GM18519 (cell line): ENCODE data around the gene ASS1.

Experiments
- ATAC-seq: cut with Tn5 transposase; IDR thresholded peaks from one replicate; pipeline ENCODE4 v1.9.1; 2021; ENCODE audit warnings: mild to moderate bottlenecking, moderate library complexity; ENCODE audit not compliant: unreplicated experiment, low FRiP score

The ASS1 gene

DNA sequence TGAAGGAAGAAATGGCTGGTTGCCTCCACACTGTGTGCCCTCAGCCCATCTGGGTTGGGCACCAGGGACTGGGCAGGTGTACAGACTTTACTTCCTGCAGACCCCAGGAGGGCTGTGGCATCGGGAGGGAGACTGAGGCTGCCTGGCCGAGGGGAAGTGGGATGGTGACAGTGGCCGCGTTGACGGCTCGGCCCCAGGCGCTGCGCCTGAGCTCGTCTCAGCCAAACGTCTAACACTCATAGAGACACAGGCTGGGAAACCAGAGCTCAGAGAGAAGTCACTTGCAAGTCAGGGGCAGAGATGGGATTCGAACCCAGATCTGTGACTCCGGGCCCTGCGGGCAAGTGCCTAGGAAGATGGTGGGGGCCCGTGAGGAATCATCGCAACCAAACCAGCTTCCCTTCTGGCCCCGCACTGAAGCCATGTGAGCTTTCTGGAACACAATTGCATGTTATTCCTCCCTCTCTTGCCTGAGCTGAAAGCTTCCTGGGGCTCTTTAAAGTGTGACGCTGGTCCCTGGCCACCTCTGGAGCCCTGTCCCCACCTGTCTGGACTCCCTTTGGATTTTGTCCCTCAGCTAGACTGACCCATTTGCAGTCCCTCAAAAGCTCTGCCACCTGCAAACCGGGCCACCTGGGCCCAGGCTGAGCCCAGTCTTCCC lies 81.6 kb downstream of the ASS1 start:
- ATAC-seq = no peak

DNA sequence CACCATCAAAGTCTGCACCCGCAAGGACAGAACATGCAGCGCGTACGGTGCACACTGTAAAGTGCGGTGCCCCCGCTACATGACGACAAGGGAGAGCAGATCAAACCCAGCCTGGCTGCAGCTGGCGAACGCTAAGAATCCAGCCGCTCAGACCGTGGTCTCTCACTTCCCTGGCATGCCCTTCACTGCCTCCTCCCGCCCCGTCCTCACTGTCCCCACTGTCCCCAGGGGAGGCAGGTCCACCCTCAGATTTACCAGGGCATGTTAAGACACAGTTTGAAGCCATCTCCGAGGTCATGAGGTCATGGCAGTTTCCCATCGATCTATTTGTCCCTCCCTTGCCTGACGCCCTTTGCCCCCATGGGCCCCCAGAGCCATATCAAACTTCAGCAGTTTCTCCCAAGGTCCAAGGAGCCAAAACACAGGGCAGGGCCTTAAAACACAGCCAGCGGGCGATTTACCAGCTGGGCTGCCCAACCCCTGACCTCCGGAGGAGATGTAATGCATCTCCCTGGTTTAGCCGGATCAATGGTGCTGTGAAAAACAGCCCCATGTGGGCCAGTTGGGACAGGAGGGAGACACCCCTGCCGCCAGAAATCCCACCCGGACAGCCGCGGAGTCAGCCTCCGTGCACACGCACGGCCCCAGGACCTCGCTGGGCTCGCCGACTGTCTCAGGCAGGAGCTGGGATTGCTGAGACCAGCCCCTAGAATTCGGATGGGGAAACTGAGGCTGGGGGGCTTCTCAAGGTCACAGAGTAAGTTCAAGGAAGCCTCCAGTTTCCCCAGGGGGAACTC lies 82.3 kb downstream of the ASS1 start:
- ATAC-seq = no peak

DNA sequence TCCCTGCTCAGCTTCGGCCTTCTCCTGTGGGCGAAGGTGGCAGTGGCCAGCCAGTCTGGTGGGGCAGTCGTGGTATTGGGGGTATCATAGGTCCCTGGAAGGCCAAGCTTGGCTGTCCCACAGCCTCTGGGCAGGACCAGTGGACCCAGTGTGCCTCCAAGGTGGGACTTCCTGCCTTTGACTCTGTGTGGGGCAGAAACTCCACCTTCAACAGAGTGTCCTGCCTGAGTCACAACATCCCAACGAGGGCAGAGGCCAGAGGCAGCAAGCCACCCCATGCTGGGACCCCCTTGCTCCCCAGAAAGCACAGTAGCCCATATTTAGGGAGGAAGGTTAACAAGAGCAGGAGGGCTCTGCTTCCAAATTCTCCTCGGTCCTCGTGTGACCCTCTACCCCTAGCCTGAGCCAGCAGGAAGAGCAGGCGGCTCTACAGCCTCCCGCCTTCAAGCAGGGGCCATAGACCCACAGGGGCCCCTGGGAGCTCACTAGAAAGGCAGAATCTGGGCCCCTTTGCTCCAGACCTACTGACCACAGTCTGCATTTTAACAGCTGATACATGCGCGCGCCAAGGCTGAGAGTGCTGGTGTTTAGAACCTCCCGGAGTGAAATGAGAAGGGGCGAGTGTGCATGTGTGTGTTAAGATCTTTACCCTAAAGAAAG lies 83.0 kb downstream of the ASS1 start:
- no peak for ATAC-seq

DNA sequence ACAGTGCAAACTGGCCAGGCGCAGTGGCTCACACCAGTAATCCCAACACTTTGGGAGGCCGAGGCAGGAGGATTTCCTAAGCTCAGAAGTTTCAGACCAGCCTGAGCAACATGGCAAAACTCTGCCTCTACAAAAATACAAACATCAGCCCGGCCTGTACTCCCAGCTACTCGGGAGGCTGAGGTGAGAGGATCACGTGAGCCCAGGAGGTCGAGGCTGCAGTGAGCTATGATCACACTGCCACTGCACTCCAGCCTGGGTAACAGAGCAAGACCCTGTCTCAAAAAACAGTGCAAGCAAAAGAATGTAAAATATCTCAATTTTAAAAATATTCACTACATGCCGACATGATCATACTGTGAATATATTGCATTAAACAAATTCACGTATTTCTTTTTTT lies 83.9 kb downstream of the ASS1 start:
- ATAC-seq = no peak

DNA sequence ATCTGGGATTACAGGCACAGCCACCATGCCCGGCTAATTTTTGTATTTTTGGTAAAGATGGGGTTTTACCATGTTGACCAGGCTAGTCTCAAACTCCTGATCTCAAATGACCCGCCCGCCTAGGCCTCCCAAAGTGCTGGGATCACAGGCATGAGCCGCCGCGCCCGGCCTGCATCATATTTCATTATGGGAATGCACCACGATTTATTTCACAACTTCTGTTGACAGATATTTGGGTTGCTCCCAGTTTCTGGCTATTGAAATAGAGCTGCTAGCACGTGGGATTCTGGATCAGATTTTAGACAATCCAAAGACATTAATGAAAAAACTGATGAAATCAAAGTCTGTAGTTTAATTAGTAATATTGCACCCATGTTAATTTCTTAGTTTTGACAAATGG lies 86.2 kb downstream of the ASS1 start:
- ATAC-seq = no peak

DNA sequence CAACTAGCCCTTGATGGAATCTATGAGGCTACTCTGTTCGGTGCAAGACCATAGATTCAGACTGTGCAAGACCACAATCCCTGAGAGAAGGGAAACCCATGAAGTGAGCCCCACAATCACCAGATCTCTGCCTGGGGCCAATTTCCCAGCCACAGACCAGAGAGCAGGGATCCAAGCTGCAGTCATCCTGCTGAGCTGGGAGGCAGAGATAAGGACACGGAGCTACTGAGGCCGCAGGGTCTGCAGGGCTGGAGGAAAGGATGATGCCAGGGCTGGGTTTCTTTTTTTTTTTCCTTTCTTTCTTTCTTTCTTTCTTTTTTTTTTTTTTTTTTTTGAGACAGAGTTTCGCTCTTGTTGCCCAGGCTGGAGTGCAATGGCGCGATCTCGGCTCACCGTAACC lies 86.9 kb downstream of the ASS1 start:
- no peak for ATAC-seq

DNA sequence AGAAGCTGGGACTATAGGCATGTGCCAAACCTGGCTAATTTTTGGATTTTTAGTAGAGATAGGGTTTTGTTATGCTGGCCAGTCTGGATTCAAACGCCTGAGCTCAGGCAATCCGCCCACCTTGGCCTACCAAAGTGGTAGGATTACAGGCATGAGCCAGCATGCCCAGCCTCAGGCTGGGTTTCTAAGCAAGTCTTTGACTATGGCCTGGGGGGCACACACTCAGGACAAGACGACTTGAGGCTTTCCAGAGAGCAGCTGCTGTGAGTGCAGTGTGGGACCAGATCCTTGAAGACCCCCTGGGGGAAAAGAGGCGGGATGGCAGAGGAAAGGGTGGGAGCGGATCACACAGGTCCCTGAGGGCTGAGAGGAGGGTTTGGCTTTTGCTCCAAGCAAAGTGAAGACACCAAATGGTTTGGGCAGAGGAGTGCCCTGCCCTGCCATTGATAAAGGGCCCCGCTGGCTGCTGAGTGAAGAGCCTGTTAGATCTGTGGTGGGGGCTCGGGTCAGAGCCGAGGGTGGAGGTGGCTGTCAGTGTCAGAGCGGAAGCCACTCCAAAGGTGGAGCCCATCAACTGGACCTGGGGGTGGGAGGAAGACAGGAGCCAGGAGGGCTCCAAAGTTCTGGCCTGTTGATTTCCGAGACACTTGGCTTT lies 87.8 kb downstream of the ASS1 start:
- no peak for ATAC-seq

DNA sequence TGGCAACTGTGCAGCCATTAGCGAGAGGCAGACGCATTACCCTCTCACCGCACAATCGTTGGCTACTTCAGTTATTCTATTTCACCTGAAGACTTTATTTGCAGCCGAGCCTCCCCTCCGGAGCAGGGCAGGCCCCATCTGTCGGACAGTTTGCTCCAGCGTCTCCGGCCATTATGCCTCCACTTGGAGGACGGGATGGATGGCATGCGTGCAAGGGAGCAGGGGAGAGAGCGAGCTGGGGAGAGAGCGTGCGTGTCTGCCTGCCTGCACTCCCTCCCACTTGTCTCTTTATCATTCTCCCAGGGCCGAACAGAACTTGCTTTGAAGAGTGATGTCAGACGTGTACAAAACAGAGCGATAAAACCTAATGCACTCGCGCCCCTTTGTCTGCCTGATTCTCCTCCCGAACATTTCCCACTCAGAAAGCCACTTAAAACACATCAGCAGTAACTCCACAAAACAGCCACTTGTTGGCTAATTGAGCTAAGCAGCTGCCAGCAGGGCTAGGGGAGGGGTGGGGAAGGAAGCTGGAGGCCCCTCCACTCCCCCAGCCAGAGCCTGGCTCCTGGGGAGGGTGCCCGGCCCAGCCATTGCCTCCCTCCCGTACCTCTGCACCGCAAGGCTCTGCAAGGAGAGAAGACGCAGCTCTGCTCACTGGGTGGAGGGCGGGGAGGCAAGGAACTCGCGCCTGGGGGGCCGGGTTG lies 91.2 kb downstream of the ASS1 start:
- ATAC-seq = no peak

DNA sequence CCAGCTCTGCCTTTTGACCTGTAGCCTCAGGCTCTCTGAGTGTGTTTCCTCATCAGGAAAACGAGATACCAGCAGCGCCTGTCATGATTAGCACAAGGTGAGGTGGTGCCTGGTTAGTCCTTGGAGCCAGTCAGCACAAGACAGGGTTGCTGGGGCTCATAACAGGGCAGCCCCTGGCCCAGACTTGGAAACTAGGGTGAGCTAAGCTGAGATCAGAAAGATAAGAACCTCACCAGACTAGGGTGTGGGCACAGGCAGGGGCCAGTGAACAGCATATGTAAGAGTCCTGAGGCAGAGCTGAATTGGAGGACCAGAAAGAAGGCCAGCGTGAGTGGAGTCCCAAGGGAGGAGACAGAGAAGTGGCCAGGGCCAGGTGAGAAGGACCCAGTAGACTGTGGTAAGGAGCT lies 91.9 kb downstream of the ASS1 start:
- ATAC-seq = no peak

DNA sequence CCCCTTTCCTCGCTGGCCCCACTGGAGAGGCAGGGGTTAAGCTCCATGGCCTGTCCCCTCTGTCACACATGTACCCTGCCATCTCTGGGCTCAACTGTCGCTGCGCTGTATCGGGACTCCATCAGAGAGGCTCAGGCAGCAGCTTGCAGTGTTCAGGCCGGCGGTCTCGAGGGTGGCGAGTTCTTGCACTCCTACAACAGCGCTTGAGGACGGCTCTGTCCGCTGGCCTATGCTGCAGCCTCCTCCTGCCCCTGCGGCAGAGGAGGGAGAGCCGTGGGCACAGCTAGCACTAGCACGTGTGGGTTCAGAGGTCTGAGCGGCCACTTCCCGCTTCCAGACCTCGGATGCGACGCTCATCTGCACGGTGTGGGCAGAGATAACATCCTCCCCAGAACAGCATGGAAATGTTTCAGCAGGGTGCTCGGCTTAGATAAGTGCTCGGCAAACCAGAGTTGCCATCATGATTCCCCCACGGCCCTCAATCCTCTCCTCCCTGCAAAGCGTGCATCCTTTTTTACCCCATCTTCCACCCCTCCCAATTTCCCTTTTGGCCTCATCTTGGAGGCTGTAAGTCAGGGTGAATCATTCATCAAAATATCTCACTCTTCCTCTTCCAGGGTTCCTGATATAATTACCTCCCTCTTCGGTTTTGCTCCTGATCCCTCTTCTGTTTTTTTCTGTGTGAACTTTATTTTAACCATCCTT lies 92.7 kb downstream of the ASS1 start:
- ATAC-seq = no peak

DNA sequence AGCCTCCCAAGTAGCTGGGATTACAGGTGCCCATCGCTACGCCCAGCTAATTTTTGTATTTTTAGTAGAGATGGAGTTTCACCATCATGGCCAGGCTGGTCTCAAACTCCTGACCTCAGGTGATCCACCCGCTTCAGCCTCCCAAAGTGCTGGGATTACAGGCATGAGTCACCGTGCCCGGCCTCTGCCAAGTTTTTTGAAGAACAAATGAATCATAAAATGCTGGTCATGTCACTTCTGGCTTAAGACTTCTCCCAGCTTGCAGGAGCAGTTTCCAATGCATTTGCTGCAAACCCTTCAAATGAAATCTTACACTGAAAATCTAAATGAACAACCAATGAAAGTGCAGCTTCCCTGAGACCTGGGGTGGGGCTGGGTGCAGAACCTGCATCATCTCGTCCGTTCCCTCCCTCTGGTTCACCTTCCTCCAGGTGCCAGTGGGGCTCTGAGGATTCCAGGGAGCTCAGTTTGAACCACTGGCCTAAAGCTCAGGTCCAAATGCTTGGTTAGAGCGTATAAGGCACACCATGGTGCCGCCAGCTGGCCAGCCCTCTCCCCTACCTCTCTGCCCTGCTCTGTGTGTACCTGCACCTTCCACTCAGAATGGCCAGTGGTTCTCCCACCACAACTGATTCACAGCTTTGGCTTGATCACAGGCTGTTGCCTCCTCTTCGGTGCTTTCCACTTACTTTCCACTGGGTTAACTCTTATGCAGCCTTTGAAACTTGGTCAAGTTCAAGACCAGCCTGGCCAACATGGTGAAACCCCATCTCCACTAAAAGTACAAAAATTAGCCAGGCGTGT lies 94.9 kb downstream of the ASS1 start:
- ATAC-seq = no peak

DNA sequence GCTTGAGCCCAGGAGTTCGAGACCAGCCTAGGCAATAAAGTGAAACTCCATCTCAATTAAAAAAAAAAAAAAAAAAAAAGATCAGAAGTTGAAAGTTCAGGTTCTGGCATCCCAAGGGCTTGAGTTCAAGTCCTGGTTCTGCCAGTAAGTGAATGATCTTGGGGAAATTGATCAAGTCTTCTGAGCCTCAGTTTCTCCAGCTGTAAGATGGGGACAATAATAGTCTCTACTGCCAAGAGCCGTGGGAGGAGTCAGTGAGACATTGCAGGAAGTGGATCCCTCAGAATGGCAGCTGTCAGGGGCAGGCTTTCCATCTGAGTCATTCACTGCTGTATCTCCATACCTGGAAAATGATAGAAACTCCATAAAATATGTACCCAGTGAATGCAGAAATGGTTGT lies 96.8 kb downstream of the ASS1 start:
- no peak for ATAC-seq

DNA sequence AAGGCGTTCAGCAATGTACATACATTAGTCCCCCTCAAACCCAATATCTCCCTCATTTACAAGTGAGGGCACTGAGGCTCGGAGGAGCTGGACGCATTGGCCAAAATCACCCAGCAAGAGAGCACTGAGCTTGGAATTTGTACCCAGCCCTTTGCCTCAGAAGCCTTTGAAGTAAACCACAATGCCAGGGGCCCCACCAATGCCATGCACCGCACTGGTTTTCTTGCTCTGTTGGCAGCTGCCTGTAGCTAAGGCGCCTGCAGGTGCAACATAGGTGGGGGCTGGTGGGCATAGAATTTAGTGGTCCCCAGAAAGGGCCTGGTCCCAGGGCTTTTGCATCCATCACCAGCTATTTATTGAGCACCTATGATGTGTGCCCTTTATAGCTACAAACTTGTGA lies 97.3 kb downstream of the ASS1 start:
- no peak for ATAC-seq

DNA sequence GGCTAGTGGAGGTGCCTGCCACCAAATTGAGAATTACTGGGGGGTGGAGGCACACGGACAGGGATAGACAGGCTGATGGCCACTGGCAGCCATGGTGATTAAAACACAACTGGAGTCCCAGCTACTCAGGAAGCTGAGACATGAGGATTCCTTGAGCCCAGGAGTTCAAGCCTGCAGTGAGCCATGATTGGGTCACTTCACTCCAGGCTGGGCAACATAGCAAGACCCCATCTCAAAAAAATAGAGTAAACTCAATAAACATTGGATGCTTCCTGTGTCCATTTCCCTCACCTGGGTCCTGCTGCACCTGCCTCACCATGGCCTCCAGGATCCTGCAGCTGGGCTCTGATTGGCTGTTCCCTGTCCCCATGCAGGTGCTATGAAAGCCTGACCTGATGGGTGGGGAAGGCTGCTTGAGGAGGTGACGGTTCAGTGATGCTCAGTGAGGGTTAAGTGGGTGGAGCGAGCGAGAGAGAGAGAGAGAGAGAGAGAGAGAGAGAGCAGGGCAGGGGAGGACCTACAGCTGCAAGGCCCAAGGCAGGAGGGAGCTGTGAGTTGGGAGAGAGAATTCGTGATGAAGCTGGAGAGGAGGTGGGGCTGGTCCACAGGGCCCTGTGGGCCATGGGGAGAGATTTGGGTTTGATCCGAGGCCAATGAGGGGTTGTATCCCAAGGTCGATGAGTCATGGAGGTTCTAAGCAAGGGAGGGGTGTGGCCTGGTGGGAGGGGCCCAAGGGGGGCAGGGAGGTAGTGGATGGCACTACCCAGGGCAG lies 97.9 kb downstream of the ASS1 start:
- ATAC-seq = no peak

DNA sequence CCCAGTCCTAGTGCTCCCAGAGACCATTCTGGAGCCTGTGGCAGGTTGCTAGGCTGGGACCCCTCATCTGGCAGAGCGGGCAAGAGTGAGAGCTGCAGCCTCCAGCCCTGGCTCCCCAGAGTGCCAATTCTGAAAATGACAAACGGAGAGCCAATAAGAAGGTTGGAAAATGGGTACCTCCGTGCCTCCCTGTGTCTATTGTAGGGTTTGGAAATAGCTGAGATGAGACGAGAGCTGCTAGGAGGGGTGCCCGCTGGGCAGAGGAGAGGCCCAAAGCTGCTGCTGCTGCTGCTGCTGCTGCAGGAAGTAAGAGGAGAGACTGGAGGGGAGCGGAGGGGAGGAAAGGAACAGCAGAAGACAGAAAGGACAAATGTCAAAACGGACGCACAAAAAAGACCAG lies 98.6 kb downstream of the ASS1 start:
- no peak for ATAC-seq

DNA sequence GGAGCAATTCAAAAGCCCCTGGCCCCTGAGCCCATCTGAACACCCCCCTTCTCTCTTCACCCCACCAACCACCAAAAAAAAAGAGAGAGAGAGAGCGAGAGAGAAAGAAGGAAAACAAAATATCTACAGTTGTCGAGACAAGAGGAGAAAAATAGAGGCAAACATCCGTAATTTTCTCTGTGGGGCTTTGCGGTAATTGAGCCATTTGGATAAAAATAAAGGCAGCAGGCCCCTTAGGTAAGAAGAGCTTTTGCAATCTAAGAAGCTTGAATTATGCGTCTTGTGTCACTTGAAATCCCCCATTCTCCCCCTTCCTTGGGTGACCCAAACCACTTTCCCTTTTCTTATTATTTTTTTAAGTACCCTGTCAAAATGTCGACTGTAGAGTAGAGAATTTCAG lies 99.1 kb downstream of the ASS1 start:
- ATAC-seq = no peak

DNA sequence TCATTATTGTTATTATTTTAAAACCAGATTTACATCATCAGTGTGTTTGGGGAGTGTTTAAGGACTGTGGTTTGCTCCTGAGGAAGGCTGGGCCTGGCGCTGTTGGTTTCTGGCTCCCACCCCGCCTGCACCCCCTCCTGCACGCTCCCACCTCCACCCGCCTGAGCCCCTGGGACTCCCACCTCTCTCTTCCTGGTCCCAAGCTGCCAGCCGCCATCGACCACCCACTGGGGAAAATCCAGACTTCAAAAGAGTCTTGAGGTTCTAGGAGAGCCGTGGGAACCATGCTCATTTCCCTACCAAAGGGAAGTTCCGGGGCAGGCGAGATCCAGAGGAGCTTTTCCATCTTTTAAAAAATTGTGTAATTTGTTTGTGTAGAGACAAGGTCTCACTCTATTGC lies 99.6 kb downstream of the ASS1 start:
- ATAC-seq = no peak

DNA sequence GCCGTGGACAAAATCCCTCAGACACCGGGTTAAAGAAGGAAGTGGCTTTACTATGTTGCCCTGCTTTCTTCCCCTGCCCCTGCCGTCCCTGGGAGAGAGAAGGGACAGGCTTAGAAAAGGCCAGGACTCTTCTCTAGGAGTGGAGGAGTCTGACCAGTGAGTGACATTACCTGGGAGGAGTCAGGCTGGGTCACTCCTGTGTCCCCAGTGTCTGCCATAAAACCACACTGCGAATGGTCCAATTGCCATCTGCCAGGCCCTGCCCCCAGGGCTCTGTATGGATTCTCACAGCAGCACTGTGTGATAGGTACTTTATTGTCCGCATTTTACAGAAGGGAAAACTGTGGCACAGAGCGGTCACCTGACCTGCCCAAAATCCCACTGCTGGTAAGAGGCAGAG lies 103.3 kb downstream of the ASS1 start:
- ATAC-seq = no peak
